ENCODE results near the gene GGT6.

The GGT6 gene

DNA sequence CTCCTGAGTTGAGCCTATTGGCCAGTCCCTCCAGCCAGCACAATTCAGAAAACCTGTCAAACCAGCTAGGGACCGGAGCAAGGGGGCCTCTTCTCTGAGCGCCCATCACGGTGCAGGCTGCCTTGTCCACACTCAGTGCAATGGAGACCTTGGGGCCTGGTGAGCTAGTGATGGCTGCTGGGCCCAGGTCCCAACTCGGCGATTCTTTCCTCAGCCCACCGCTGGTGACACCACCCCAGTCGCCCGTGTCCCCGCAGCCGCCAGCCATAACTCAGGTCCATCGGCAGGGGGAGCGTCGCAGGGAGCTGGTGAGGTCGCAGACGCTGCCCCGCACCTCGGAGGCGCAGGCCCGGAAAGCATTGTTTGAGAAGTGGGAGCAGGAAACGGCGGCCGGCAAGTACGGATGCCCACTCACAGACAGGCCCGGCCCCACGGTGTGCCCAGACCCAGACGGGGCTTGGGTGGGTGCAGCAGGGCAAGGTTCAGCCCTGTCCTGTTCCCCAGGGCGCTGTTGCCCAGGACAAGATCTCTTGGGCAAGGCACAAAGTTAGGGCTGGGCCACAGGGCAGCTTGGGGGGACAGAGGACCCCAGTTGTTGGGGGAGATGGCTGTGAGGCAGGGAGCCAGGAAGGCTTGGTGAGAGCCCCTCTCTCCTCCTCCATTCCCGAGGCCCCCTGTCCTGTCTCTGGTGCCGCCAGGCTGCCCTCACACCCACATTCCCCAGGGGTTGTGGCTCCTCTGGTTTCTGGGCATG, 34.7 kb upstream of the GGT6 start:
- Histone ChIP-seq H3F3A (ENCODE audit: insufficient read depth, low read length) (no peaks in the 10 kb centered on the region), H3K9ac (ENCODE audit: low read length) (no peak overlapping the region), H3K4me3 (ENCODE audit: low read depth, low read length, poor library complexity, severe bottlenecking) (no peak overlapping the region), H3K27me3 (ENCODE audit: insufficient read depth, low read length) (peaks cover 13% of the 10 kb centered on the region; the same call in 1 of the 2 replicates), H3K9me3 (ENCODE audit: low read length) (no peaks in the 10 kb centered on the region), H3K79me2 (ENCODE audit: insufficient read depth, low read length) (no peaks in the 10 kb centered on the region), H3K36me3 (ENCODE audit: insufficient read depth, low read length) (no peaks in the 10 kb centered on the region), H3K4me2 (ENCODE audit: low read length) (no peak overlapping the region), H2AFZ (ENCODE audit: low read length) (no peak overlapping the region), H3K27ac (ENCODE audit: low read depth, low read length, poor library complexity, severe bottlenecking) (no peak overlapping the region), H4K20me1 (ENCODE audit: insufficient read depth, low read length) (no peaks in the 10 kb centered on the region), H3K9me2 (ENCODE audit: low read depth, low read length) (no peaks in the 10 kb centered on the region), H3K4me1 (ENCODE audit: insufficient read depth, low read length, severe bottlenecking) (no peaks in the 10 kb centered on the region)
- no peak for TF ChIP-seq EZH2 (IDR thresholded peaks at IDR 0.05; ENCODE audit: borderline replicate concordance, low read length)
- TF ChIP-seq, protein P1, sequence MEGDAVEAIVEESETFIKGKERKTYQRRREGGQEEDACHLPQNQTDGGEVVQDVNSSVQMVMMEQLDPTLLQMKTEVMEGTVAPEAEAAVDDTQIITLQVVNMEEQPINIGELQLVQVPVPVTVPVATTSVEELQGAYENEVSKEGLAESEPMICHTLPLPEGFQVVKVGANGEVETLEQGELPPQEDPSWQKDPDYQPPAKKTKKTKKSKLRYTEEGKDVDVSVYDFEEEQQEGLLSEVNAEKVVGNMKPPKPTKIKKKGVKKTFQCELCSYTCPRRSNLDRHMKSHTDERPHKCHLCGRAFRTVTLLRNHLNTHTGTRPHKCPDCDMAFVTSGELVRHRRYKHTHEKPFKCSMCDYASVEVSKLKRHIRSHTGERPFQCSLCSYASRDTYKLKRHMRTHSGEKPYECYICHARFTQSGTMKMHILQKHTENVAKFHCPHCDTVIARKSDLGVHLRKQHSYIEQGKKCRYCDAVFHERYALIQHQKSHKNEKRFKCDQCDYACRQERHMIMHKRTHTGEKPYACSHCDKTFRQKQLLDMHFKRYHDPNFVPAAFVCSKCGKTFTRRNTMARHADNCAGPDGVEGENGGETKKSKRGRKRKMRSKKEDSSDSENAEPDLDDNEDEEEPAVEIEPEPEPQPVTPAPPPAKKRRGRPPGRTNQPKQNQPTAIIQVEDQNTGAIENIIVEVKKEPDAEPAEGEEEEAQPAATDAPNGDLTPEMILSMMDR (IDR thresholded peaks at IDR 0.05; ENCODE audit: low read length), result peak; percentile 53

DNA sequence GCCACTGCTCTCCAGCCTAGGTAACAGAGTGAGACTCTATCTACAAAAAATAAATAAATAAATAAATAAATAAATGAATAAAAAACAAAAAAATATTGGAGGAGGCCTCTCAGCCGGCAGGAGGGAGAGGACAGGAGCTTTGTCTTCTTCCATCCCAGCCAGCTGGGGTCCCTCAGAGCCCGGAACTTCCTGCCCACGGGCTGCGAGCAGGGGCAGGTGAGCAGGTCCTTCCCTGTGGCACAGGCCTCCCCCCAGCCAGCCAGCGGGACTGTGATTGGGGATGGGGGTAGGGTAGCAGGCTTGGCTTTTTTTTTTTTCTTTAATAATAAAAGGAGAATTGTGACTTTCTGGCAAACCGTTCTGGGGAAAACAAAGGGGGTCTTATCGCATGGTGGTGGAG, 34.0 kb upstream of the GGT6 start:
- Histone ChIP-seq H3K27me3 (ENCODE audit: insufficient read depth, low read length) (peaks cover 14% of the 10 kb centered on the region; the same call in 1 of the 2 replicates), H3F3A (ENCODE audit: insufficient read depth, low read length) (no peaks in the 10 kb centered on the region), H4K20me1 (ENCODE audit: insufficient read depth, low read length) (no peaks in the 10 kb centered on the region), H3K4me3 (ENCODE audit: low read depth, low read length, poor library complexity, severe bottlenecking) (no peak overlapping the region), H3K9me3 (ENCODE audit: low read length) (no peaks in the 10 kb centered on the region), H3K79me2 (ENCODE audit: insufficient read depth, low read length) (no peaks in the 10 kb centered on the region), H3K4me2 (ENCODE audit: low read length) (no peak overlapping the region), H2AFZ (ENCODE audit: low read length) (no peak overlapping the region), H3K36me3 (ENCODE audit: insufficient read depth, low read length) (no peaks in the 10 kb centered on the region), H3K9me2 (ENCODE audit: low read depth, low read length) (no peaks in the 10 kb centered on the region), H3K4me1 (ENCODE audit: insufficient read depth, low read length, severe bottlenecking) (no peaks in the 10 kb centered on the region), H3K27ac (ENCODE audit: low read depth, low read length, poor library complexity, severe bottlenecking) (no peak overlapping the region), H3K9ac (ENCODE audit: low read length) (no peak overlapping the region)
- no peak for TF ChIP-seq EZH2 (IDR thresholded peaks at IDR 0.05; ENCODE audit: borderline replicate concordance, low read length)
- TF ChIP-seq, protein P1 (IDR thresholded peaks at IDR 0.05; ENCODE audit: low read length), result no peak

DNA sequence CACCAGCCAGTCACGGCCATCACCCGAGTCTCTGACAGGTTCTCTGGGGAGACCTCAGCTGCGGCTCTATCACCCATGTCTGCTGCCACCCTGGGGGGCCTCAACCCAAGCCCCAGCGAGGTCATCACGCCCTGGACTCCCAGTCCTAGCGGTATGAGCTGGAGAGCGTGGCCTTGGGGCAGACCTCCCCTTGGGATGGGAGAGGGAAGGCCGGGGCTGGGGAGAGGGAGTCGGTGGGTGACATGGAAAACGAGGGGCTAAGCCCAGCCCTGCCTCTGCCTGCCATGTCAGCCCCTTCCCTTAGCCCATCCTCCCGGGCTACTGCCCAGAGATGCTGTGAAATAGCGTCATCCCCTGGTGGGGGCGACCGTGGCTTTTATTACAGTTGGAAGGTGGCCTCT, 32.6 kb upstream of the GGT6 start:
- Histone ChIP-seq H3K4me2 (ENCODE audit: low read length) (no peak overlapping the region), H3K27me3 (ENCODE audit: insufficient read depth, low read length) (peaks cover 20% of the 10 kb centered on the region; the same call in 1 of the 2 replicates), H3K36me3 (ENCODE audit: insufficient read depth, low read length) (no peaks in the 10 kb centered on the region), H2AFZ (ENCODE audit: low read length) (no peak overlapping the region), H3F3A (ENCODE audit: insufficient read depth, low read length) (no peaks in the 10 kb centered on the region), H3K27ac (ENCODE audit: low read depth, low read length, poor library complexity, severe bottlenecking) (no peak overlapping the region), H3K79me2 (ENCODE audit: insufficient read depth, low read length) (no peaks in the 10 kb centered on the region), H3K9ac (ENCODE audit: low read length) (no peak overlapping the region), H3K9me3 (ENCODE audit: low read length) (no peaks in the 10 kb centered on the region), H3K4me1 (ENCODE audit: insufficient read depth, low read length, severe bottlenecking) (no peaks in the 10 kb centered on the region), H4K20me1 (ENCODE audit: insufficient read depth, low read length) (no peaks in the 10 kb centered on the region), H3K9me2 (ENCODE audit: low read depth, low read length) (no peaks in the 10 kb centered on the region), H3K4me3 (ENCODE audit: low read depth, low read length, poor library complexity, severe bottlenecking) (no peak overlapping the region)
- TF ChIP-seq EZH2 (IDR thresholded peaks at IDR 0.05; ENCODE audit: borderline replicate concordance, low read length), result no peak
- TF ChIP-seq, protein P1 (IDR thresholded peaks at IDR 0.05; ENCODE audit: low read length), result no peak

Data from OCI-LY1 (cell line).